ENCODE results near the gene SCAF8.

SCAF8 gene

DNA sequence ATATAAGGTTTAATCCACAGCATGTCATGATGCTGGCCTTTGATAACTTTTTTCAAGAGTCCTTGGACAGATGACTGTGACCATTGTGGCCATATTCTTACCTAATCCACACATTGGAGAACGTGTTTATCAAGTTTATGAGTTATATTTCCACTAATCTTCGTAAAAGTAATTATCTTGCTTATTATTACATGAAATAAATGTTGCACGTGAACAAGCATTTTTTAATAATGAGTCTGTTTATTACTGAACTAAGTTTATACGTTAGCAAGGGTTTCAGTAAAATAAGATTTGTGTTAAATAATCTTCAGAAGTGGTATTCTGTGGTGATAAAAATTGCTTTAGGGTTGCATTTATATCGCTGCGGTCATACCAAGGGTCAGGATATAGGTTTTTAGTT, 107.1 kb downstream of the SCAF8 start:
- no peak for DNase-seq

DNA sequence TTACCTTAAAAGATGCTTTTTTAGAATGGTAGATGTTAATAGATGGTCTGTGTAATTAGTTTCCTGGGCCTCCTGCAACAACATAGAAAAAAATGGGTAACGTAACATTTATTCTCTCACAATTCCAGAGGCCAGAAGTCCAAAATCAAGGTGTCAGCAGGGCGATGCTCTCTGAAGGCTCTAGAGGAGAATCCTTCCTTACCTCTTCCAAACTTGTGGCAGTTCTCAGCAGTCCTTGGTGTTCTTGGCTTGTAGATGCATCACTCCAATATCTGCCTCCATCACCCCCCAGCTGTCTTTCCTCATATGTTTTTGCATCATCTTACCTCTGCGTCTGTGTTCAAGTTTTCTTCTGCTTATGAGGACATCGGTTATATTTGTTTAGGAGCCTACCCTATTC, 107.9 kb downstream of the SCAF8 start:
- no peak for DNase-seq

DNA sequence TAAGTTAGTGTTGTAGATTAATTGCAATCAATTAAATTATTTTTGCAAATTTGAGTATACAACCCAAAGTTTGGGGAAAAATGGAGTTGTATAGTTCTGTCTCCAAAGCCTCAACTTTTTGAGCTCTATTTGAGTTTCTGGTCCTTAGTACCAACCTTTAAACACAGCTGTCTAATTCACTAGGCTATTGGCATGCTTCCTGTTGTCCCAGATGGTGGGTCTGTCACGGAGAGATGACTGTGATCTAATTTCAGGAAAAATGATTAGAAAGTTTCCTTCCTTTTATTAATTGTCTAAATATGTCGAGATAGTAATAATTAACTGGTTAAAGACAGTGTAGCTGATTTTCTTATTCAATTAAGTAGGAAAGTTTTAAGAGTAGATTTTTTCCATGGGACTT, 109.6 kb downstream of the SCAF8 start:
- DNase-seq: no peak

DNA sequence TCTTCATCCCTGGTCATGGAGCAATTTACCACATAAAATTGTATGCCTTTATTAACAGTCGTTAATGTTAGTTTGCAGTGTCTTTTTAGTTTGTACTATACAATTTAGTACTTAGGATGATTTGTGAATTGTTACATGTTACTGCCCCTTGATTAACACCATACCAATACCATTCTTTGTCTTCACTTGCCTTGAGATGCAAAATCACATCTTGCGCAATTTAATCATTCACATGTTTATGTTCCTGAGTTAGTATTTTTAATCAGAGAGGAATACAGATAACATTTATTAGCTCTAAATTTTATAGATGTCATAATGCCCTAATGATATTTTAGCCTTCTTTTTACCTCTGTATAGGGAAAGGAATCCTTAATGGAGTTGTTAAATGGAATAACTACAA, 114.1 kb downstream of the SCAF8 start:
- no peak for DNase-seq

DNA sequence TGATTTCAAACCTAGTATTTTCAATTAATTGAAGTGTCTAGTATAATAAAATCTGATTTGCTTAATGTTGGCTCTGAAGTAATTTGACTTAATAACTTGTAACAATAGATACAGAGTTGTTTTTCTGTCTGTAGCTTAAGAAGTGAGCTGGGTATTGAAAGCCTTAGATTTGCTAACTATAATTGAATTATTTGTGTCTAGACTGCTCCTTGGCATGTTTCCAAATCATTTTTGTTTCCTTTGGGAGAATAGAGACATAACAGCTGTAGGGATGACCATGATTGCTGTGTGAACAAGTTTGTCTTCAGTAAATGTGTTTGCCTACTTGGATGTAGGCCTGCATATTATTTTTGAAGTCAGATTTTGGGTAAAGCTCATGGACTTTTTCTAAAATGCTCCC, 115.4 kb downstream of the SCAF8 start:
- DNase-seq: peak; percentile 65

DNA sequence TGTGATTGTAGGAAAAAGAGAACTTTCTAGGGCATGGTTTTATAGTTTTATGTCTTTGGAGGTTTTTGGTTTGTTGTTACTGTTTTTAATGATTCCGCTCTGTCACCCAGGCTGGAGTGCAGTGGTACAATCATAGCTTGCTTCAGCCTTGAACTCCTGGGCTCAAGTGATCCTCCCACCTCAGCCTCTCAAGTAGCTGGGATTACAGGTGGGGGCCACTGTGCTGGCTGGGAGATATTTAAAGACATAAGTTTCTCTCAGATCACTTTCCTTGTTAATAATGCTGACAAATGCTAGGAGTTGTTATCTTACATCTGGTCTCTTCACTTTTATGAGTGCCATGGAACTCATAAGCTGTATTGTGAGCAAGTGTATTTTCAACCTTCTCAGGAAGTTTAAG, 116.3 kb downstream of the SCAF8 start:
- DNase-seq: no peak

DNA sequence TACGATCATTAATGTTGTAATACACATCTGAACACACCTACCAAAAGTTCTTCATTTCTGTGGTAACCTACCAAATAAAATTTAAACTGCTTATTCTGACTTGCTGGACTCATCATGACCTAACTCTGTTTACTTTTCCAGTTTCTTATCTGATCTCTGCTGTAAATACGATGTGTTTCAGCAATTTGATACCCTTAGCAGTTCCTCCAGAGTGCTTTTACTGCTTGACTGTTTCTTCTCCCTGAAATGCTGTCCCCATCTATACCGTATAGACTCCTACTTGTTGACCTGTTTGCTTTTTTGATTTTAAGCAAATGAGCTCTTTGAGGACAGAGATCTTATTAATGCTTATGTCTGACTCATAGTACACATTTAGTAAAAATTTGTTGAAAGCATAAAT, 119.5 kb downstream of the SCAF8 start:
- no peak for DNase-seq

DNA sequence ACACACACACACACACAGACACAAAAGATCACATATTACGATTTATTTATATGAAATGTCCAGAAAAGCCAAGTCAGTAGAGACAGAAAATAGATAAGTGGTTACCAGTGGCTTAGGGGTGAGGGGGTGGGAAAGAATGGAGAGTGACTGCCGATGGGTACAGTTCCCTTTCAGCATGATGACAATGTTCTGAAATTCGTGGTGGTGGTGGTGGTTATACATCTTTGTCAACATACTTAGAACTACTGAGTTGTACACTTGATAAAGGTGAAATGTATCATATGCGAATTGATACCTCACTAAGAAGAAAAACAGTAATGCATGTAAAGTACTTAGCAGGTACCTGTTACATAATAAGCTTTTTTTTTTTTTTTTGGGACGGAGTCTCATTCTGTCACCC, 124.3 kb downstream of the SCAF8 start:
- DNase-seq: no peak

DNA sequence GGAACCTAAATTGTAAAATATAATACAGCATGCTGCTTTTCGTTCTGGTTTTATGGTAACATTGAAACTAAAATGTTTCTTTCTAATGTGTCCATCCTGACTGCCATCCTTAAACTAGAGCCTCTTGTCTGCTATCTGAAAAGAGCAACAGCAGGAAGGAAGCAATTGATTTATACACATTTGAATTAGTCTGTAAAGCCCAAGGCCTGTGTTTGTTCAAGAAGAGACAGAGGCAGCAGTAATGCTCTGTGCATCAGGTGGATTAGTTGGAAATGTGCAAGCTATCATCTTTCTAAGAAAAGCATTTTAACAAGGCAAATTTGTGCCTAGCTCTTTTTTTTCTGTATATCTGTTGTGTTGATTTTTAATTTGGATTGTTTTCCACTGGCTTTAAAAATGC, 128.6 kb downstream of the SCAF8 start:
- peak; percentile 45 for DNase-seq

DNA sequence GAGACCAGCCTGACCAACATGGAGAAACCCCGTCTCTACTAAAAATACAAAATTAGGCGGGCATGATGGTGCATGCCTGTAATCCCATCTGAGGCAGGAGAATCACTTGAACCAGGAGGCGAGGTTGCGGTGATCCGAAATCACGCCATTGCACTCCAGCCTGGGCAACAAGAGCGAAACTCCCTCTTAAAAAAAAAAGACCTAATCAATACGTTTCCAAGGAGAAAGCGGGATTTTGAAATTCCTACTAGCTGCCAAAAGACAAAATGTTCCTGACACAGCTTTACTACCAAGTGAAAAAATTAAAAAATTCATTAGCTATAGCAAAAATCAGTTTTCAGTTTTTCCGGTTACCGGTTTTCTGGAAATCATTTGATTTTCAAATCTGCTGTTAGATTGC, 129.3 kb downstream of the SCAF8 start:
- no peak for DNase-seq

DNA sequence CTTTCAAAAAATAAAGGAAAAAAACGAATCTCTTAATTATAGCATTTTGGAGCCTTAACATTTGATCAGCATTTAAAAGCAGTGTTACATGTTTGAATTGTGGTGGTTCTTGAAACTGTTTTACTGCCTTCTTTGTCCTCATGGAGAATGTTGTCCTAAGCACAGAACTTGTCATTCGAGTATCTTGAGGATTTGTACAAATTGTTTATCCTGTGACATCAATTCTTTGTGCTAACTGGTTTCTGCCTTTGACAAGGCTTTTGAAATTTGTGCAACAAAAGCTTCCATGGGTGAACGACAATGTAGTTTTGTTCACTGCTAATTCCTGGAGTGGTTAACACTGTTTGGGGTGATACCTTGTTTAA, 130.8 kb downstream of the SCAF8 start:
- DNase-seq: no peak

DNA sequence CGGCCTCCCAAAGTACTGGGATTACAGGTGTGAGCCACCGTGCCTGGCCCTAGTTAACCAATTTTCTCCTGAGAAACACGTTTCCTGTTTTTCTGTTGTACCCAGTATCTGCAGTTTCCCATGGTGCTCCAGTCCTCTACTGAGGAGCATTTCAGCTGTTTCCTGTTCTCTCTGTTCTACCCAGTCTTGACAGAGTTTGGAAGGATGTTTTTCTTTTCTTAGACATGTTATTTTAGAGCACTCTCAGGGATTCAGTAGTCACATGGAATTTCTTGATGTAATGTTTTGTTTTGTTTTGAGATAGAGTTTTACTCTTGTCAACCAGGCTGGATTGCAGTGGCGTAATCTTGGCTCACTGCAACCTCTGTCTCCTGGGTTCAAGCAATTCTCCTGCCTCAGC, 132.1 kb downstream of the SCAF8 start:
- DNase-seq: no peak

DNA sequence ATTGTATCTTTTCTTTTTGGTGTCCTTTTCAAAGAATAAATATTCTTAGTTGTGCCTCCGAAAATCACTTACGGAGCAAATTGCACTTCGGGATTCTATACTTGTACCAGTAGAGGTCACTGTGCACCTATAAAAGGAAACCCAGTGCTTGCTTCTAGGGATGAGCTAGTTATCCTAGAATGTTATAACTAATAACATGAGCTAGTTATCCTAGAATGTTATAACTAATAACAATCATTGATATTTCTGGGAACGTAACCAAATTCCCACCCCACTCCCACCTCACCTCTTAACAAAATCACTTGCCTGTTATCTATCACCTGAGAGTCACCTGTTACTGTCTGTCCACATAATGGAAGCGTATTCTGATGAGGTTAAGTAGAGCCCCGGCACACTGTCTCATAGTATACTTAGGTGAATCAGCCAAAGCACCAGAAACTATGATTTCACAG, 135.0 kb downstream of the SCAF8 start:
- peak; percentile 30 for DNase-seq

DNA sequence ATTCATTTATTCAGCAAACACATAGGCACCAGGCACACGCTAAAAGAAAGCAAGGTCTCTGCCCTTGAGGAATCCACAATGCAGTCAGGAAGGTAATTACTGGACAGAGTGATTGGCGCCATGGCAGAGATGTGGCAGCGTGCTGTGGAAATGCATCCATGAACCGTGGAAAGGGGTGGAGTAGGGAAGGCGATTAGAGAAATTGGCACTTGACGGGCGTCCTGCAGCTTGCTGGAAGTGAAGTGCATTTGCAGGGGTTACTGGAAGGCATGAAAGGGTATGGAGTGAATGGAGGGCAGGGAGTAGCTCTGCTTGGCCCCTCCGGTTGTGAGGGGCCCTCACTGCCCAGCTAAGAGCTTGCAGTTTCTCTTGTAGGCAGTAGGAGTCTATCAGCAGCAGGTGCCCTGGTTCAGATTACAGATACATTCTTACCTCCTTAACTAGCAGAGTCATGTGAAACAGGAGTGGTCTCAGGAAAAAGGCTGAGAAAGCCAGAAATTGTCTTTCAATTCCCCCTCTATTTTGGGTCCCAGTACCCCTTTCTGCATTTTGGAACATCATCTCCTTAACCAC, 139.4 kb downstream of the SCAF8 start:
- DNase-seq: peak; percentile 7

DNA sequence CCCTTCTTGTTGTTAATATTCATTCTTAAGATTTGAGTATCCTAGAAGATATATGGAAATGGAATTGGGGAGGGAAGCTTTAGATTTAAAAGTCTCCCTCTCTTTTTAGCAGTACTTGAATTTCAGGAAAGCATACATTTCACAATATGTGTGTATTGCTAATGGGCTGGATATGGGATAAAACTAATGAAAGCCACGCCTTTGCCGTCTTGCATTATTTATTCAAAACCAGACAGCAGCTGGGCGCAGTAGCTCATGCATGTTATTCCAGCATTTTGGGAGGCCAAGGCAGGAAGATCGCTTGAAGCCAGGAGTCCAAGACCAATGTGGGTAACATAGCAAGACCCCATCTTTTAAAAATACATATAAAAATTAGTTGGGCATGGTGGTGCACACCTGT, 140.3 kb downstream of the SCAF8 start:
- no peak for DNase-seq

DNA sequence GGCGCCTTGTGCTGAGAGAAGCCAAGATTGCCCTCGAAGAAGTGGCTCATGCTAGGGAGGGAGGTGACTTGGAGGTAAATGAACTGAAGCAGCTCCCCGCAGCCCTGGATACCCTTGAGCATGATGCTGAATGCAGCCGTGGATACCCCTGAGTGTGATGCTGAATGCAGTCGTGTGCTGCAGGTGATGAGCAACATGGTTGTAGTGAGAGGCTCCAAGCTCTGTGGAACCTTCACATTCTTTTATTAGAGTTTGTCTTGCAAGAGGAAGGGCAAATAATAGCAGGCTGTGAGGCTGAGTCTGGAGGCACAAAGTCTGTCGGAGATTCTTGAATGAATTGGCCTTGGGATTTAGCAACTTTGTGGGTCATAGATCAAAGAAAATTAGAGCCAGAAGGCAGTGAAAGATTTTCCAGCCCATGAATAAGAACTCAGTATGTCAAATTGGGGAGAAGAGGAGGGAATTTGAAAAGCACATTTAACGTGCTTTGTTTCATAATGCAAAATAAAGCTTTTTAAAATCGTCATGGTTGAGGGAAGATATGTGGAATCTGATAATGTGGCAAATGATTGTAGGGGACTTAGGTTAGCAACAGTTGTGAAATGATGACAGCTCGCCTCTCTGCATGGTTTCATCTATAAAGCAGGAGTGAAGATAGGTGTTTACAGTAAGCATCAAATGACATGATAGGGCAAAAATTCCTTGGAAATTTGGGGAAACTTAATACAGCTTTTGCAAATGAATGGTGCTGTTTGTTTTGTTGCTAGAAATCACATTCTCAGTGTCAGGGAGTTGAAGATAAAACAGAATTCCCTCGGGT, 141.8 kb downstream of the SCAF8 start:
- DNase-seq: no peak

DNA sequence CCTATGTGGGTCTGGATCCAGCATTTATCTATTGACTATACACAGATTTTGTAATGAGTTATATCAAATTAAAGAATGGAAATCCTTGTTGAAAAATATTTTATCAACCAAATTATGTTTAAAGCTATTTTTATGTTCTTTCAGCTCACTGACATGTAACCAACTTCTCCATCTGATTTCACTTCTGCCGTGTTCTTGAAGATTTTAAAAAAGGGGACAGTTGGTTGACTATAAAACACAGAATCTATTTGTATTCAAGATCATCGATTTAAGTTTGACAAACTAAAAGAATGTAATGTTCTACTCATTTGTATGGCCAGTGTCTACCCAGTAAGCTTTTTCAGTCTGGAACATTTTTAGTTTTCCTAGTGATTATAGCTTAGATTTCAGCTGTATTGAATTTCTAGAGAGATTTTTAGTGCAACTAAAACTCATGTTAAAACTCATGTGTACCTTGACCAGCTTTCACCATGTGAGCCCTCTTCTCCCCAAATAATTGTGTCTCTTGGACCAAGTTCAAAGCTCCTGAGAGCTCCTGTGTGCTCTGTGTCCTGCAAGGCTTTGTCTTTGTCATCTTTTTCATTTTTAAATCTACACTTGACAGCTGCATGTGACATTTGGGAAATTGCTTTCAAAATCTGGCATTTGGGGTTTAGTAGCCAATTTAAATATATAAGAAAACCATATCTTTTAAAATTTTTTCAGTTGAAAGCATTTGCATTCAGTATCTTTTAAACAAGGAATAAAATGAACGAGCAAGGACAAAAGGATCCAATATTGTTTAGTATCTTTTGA, 143.5 kb downstream of the SCAF8 start:
- DNase-seq: no peak

DNA sequence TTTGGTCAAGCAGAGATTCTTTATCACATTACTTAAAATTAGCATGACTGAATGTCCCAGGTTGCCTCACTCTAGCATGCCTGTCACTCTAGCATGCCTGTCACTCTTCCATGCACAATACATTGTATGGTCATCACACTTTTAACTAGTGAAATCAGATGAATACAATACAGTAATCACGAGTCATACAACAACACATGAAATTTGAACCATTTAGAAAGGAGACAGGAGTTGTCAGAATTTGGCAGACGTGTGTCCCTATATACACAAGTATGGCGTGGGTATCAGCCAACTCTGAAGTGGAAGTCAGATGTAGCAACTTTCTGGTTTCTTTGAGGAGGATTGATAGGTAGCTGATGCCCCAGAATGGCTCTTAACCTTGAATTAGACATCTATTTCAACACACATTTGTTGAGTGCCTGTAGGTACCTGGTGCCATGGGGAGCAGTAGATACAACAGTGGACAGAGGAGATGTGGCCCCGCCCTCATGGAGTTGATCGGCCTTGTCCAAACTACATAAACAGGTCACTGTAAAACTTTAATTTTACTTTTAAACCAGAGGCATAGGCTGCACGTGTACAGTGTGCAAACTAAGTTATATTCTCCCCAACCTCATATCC, 145.8 kb downstream of the SCAF8 start:
- no peak for DNase-seq

DNA sequence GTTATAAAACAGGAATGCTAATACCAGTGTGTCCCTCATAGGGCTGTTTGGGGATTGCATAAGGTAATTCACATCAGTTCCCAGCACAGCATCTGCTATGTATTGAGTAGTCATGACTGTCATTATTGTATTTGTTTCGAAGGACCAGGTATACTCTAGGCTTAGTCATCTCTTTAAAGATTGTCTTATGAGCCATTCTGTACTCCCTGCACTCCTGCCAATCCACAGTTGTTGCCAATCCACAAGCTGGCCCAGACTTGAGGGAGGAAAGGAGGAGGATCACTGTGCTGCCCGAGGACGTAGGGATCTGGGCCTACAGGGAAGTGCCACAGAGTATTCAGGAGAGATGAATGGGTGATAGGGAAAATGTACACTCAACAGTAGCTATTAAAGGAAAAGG, 148.9 kb downstream of the SCAF8 start:
- DNase-seq: no peak

All from NCI-H1092 treated with DMSO at 0.1 percent for 48 hours (cell line).